ENCODE measurements around the gene DNAH14.

DNA sequence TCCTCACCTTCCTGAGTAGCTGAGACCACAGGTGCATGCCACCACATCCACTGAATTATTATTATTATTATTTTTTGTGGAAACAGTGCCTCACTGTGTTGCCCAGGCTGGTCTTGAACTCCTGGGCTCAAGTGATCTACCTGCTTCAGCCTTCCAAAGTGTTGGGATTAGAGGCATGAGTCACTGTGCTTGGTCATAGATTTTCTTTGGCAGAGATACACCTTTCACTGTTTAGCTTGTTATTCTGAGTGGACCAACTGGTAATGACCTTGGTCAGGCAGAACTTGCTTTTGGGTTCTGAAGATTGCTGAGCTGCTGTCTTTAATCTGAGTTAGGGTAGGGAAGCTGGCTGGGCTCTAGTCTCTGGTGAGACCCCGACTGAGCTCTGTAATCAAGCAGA is 66.8 kb downstream of the DNAH14 start:
- TF ChIP-seq, protein P1, sequence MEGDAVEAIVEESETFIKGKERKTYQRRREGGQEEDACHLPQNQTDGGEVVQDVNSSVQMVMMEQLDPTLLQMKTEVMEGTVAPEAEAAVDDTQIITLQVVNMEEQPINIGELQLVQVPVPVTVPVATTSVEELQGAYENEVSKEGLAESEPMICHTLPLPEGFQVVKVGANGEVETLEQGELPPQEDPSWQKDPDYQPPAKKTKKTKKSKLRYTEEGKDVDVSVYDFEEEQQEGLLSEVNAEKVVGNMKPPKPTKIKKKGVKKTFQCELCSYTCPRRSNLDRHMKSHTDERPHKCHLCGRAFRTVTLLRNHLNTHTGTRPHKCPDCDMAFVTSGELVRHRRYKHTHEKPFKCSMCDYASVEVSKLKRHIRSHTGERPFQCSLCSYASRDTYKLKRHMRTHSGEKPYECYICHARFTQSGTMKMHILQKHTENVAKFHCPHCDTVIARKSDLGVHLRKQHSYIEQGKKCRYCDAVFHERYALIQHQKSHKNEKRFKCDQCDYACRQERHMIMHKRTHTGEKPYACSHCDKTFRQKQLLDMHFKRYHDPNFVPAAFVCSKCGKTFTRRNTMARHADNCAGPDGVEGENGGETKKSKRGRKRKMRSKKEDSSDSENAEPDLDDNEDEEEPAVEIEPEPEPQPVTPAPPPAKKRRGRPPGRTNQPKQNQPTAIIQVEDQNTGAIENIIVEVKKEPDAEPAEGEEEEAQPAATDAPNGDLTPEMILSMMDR (IDR thresholded peaks at IDR 0.05): no peak
- TF ChIP-seq, protein P2, sequence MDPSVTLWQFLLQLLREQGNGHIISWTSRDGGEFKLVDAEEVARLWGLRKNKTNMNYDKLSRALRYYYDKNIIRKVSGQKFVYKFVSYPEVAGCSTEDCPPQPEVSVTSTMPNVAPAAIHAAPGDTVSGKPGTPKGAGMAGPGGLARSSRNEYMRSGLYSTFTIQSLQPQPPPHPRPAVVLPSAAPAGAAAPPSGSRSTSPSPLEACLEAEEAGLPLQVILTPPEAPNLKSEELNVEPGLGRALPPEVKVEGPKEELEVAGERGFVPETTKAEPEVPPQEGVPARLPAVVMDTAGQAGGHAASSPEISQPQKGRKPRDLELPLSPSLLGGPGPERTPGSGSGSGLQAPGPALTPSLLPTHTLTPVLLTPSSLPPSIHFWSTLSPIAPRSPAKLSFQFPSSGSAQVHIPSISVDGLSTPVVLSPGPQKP (IDR thresholded peaks at IDR 0.05; ENCODE audit: low read depth, low read length): no peak
- TF ChIP-seq BHLHE40 (IDR thresholded peaks at IDR 0.05; ENCODE audit: low read depth, low read length) (no peak), ESRRA (IDR thresholded peaks at IDR 0.05; ENCODE audit: borderline replicate concordance, low read length) (no peak), JUN (IDR thresholded peaks at IDR 0.05) (no peak), HOXB5 (CRISPR knock-in tag; IDR thresholded peaks at IDR 0.05) (no peak), POLR2A (IDR thresholded peaks at IDR 0.05; ENCODE audit: low read length) (no peak), HDAC2 (IDR thresholded peaks at IDR 0.05) (no peak)
- TF ChIP-seq, protein P3, sequence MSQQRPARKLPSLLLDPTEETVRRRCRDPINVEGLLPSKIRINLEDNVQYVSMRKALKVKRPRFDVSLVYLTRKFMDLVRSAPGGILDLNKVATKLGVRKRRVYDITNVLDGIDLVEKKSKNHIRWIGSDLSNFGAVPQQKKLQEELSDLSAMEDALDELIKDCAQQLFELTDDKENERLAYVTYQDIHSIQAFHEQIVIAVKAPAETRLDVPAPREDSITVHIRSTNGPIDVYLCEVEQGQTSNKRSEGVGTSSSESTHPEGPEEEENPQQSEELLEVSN (IDR thresholded peaks at IDR 0.05; ENCODE audit: borderline replicate concordance, low read depth): no peak

All from A549 (cell line).